H1 (cell line): ENCODE data around the gene AQP11. TPM values are rescaled to one million over a fixed set of nuclear protein-coding genes. Genes with fewer than 3 reads are reported as not detected.

Experiments used
- CTCF ChIA-PET: fragments of 300-600 bp; sonication (Branson Sonifier 250); formaldehyde crosslinking; loops from one replicate; lab custom pipeline; 2021; ENCODE audit not compliant: partially characterized antibody; lab: Charles Lee
- POLR2A ChIA-PET: fragments of 300-600 bp; sonication (Branson Sonifier 250); formaldehyde crosslinking; loops from one replicate; lab custom pipeline; 2021; ENCODE audit warnings: inconsistent platforms; ENCODE audit not compliant: partially characterized antibody; lab: Charles Lee
- DNase-seq, 2 experiments: peaks; one replicate each; pipeline versions ENCODE4 v3.0.0 to v3.0.0-alpha.2; 2010 to 2022; ENCODE audit warnings: low spot score in 2 of 2, low read depth in 1 of 2, mixed read lengths in 1 of 2
- FAIRE-seq: peaks from 2 replicates; lab custom pipeline; 2011; peaks lifted over from hg19 to GRCh38; lab: Jason Lieb, UNC
- H2AFZ ChIP-seq: 2 replicates; pipeline ENCODE4 v1.8.1; 2012; ENCODE audit warnings: low read length, inconsistent platforms
- H2AK5ac ChIP-seq: 2 replicates; pipeline ENCODE4 v1.6.1; 2013; ENCODE audit warnings: low read depth, low read length
- H2BK120ac ChIP-seq: replicated peaks from 2 replicates; pipeline ENCODE3; 2013; ENCODE audit warnings: low read depth, low read length, inconsistent platforms
- H2BK12ac ChIP-seq: 2 replicates; pipeline ENCODE4 v1.6.1; 2013; ENCODE audit warnings: low read depth, low read length
- H2BK15ac ChIP-seq: 2 replicates; pipeline ENCODE4 v1.6.1; 2013; ENCODE audit warnings: low read length
- H2BK20ac ChIP-seq: 2 replicates; pipeline ENCODE4 v1.6.1; 2013; ENCODE audit warnings: low read length
- H2BK5ac ChIP-seq: 2 replicates; pipeline ENCODE4 v1.6.1; 2013; ENCODE audit warnings: low read depth, low read length
- H3K14ac ChIP-seq: 2 replicates; pipeline ENCODE4 v1.6.1; 2013; ENCODE audit warnings: inconsistent platforms; ENCODE audit not compliant: insufficient read length
- H3K18ac ChIP-seq: 2 replicates; pipeline ENCODE4 v1.6.1; 2013; ENCODE audit warnings: low read length; ENCODE audit errors: extremely low read depth
- H3K23ac ChIP-seq: 2 replicates; pipeline ENCODE4 v1.6.1; 2013; ENCODE audit warnings: inconsistent platforms; ENCODE audit not compliant: insufficient read length
- H3K23me2 ChIP-seq: 2 replicates; pipeline ENCODE4 v1.6.1; 2013; ENCODE audit warnings: low read depth, low read length
- H3K27ac ChIP-seq: 2 replicates; pipeline ENCODE4 v1.6.1; 2011; ENCODE audit warnings: low read depth, low read length, inconsistent platforms
- H3K27me3 ChIP-seq, 4 experiments: replicated peaks in 1 of 4; 1 replicate in 1 of 4; 2 replicates in 3 of 4; pipeline versions ENCODE4 v1.6.1 to v1.8.1; 2011 to 2013; ENCODE audit warnings: low read length in 3 of 4, mild to moderate bottlenecking in 3 of 4, inconsistent platforms in 2 of 4, mixed read lengths in 2 of 4, moderate library complexity in 1 of 4; ENCODE audit not compliant: control insufficient read depth in 3 of 4, insufficient read depth in 3 of 4; ENCODE audit errors: extremely low read depth in 1 of 4
- H3K36me3 ChIP-seq, 4 experiments: 2 replicates each; pipeline versions ENCODE4 v1.6.1 to v1.8.1; 2011 to 2013; ENCODE audit warnings: mild to moderate bottlenecking in 4 of 4, low read length in 3 of 4, moderate library complexity in 2 of 4, control low read depth in 1 of 4, inconsistent platforms in 1 of 4; ENCODE audit not compliant: insufficient read depth in 4 of 4, control insufficient read depth in 2 of 4
- H3K4ac ChIP-seq: replicated peaks from 2 replicates; pipeline ENCODE3; 2013; ENCODE audit warnings: low read length, low read depth, mixed read lengths, inconsistent platforms; ENCODE audit not compliant: insufficient read length
- H3K4me1 ChIP-seq, 4 experiments: replicated peaks in 1 of 4; 1 replicate in 1 of 4; 2 replicates in 3 of 4; pipeline versions ENCODE4 v1.6.1 to v1.8.1; 2011 to 2013; ENCODE audit warnings: low read length in 3 of 4, inconsistent platforms in 2 of 4, mixed read lengths in 1 of 4; ENCODE audit not compliant: insufficient read depth in 4 of 4, control insufficient read depth in 3 of 4
- H3K4me2 ChIP-seq, 2 experiments: 2 replicates each; pipeline versions ENCODE4 v1.6.1 to v1.8.1; 2011 to 2013; ENCODE audit warnings: low read depth in 2 of 2, low read length in 2 of 2, control low read depth in 1 of 2, inconsistent platforms in 1 of 2, mild to moderate bottlenecking in 1 of 2; ENCODE audit not compliant: insufficient read depth in 1 of 2
- H3K4me3 ChIP-seq, 4 experiments: fragments of 200-600, 300-600 bp in 1 of 4; sonication (generic), shearing (Covaris generic), sonication (Bioruptor Twin) in 1 of 4; 2 replicates each; pipeline versions ENCODE4 v1.5.1 to v1.8.1; 2011 to 2016; ENCODE audit warnings: low read length in 4 of 4, low read depth in 3 of 4, control low read depth in 2 of 4, inconsistent platforms in 2 of 4, mild to moderate bottlenecking in 2 of 4, mixed read lengths in 1 of 4, moderate library complexity in 1 of 4; ENCODE audit not compliant: insufficient read depth in 2 of 4; ENCODE audit errors: extremely low read depth in 1 of 4
- H3K56ac ChIP-seq: replicated peaks from 2 replicates; pipeline ENCODE3; 2013; ENCODE audit warnings: low read depth, mild to moderate bottlenecking, mixed read lengths, low read length, inconsistent platforms; ENCODE audit not compliant: insufficient read length
- H3K79me1 ChIP-seq: 2 replicates; pipeline ENCODE4 v1.6.1; 2013; ENCODE audit warnings: low read depth, low read length, control low read depth
- H3K79me2 ChIP-seq, 2 experiments: 2 replicates each; pipeline versions ENCODE4 v1.6.1 to v1.8.1; 2012 to 2013; ENCODE audit warnings: low read length in 2 of 2, mild to moderate bottlenecking in 2 of 2, inconsistent platforms in 1 of 2; ENCODE audit not compliant: insufficient read depth in 2 of 2, control insufficient read depth in 1 of 2
- H3K9ac ChIP-seq, 4 experiments: replicated peaks in 1 of 4; 1 replicate in 1 of 4; 2 replicates in 3 of 4; pipeline versions ENCODE4 v1.6.1 to v1.8.1; 2011 to 2013; ENCODE audit warnings: low read depth in 3 of 4, low read length in 3 of 4, control low read depth in 2 of 4, mild to moderate bottlenecking in 2 of 4, moderate library complexity in 2 of 4, inconsistent platforms in 1 of 4; ENCODE audit errors: extremely low read depth in 1 of 4
- H3K9me3 ChIP-seq, 2 experiments: 2 replicates each; pipeline versions ENCODE4 v1.6.1 to v1.8.1; 2012 to 2013; ENCODE audit warnings: mild to moderate bottlenecking in 2 of 2, moderate library complexity in 2 of 2, control low read depth in 1 of 2, inconsistent platforms in 1 of 2, low read depth in 1 of 2, low read length in 1 of 2, mixed read lengths in 1 of 2; ENCODE audit not compliant: insufficient read depth in 2 of 2
- H4K20me1 ChIP-seq, 2 experiments: replicated peaks in 1 of 2; 2 replicates each; pipeline versions ENCODE3 to v1.8.1; 2011 to 2013; ENCODE audit warnings: inconsistent platforms in 2 of 2, low read length in 2 of 2, mild to moderate bottlenecking in 1 of 2; ENCODE audit not compliant: insufficient read depth in 2 of 2, control insufficient read depth in 1 of 2
- H4K5ac ChIP-seq: 2 replicates; pipeline ENCODE4 v1.6.1; 2013; ENCODE audit warnings: low read length, low read depth, mixed read lengths, inconsistent platforms; ENCODE audit not compliant: insufficient read length
- H4K8ac ChIP-seq: 2 replicates; pipeline ENCODE4 v1.8.0; 2013; ENCODE audit warnings: mild to moderate bottlenecking, moderate library complexity, low read length, inconsistent platforms; ENCODE audit not compliant: insufficient read depth; ENCODE audit errors: extremely low read depth
- H4K91ac ChIP-seq: replicated peaks from 2 replicates; pipeline ENCODE3; 2013; ENCODE audit warnings: low read length, mixed read lengths, inconsistent platforms; ENCODE audit not compliant: insufficient read length
- WGBS, 2 experiments: shearing (Covaris generic) in 1 of 2; methylation state at CpG; one replicate each; pipeline versions ENCODE4 v1.1.6 to v1.1.7; 2013 to 2015; ENCODE audit warnings: low lambda C conversion rate in 2 of 2, mixed read lengths in 2 of 2, inconsistent platforms in 1 of 2, low coverage in 1 of 2, missing lambda C conversion rate in 1 of 2; ENCODE audit not compliant: insufficient replicate concordance in 2 of 2, insufficient coverage in 1 of 2, insufficient read length in 1 of 2; ENCODE audit errors: extremely low coverage in 1 of 2, missing lambda C conversion rate in 1 of 2; 5-methylcytosine and 5-hydroxymethylcytosine counted together
- polyA plus RNA-seq, 7 experiments: library from polyadenylated mRNA; depleted of rRNA in 3 of 7; stranded (reverse) in 5 of 7; unstranded in 2 of 7; fragments of >200 nt in 5 of 7; fragments of 200-250 nt in 2 of 7; gene quantifications; 1 replicate in 5 of 7; 2 replicates in 1 of 7; 4 replicates in 1 of 7; pipeline versions ENCODE4 v1.2.1 to v1.2.3, GENCODE V29; 2011 to 2013; ENCODE audit warnings: missing spikeins in 2 of 7, mixed read lengths in 2 of 7
- total RNA-seq: library from RNA; stranded (reverse); fragmentation: NEBNext Ultra II Directional; extraction: Animal tissue kit (Norgen Biotek cat#: 25700); gene quantifications from 2 replicates; pipeline ENCODE4 v1.2.1, GENCODE V29; 2021

The AQP11 gene
- total and polyA plus RNA-seq, 2 of the 8 experiments (the other 6 are each of a cell fraction or from before 2014, with no cell fraction given) = 1.1 to 1.6 TPM

- 11% methylated on average over 13 of the region's 14 CpGs; no CpG with 5 or more reads in 1 of the 2 experiments for WGBS, 2 experiments
- H2BK15ac ChIP-seq = no peak overlapping the region
- H2AK5ac ChIP-seq = no peak overlapping the region
- peaks cover 2 to 3% of the 10 kb centered on the region in 2 experiments for H4K20me1 ChIP-seq
- DNase-seq = no peak
- H3K4ac ChIP-seq = no peak overlapping the region
- no peak overlapping the region for H2BK120ac ChIP-seq
- peak overlapping the region; percentile 83 to 94 (median 90) for H3K4me3 ChIP-seq
- H3K56ac ChIP-seq = no peak overlapping the region
- H3K9ac ChIP-seq = peak overlapping the region in 3 of 4 experiments; percentile 85 to 90 (median 90); a peak in 5 of 7 replicates
- ChIA-PET CTCF (no interaction called here), POLR2A (interaction anchor here (0.7 to 2.1 kb wide), 6 partner anchors 11 to 358 kb away, joined by 3 to 13 read pairs (median 4); partner anchors contain the start of gene INTS4)
- peaks cover 2 to 7% (median 3%) of the 10 kb centered on the region in 4 experiments; a peak in 6 of 7 replicates for H3K4me1 ChIP-seq
- H2BK20ac ChIP-seq = no peak overlapping the region
- peaks cover 6% of the 10 kb centered on the region for H3K79me1 ChIP-seq
- no peaks in the 10 kb centered on the region for H3K9me3 ChIP-seq
- H4K91ac ChIP-seq = no peak overlapping the region
- no peak overlapping the region for H3K18ac ChIP-seq
- peaks cover 0 to 5% (median 0%) of the 10 kb centered on the region in 4 experiments; a peak in 3 of 8 replicates for H3K36me3 ChIP-seq
- H2BK12ac ChIP-seq = no peak overlapping the region
- peaks cover 5% of the 10 kb centered on the region; the same call in 1 of the 2 replicates for H3K23me2 ChIP-seq
- peak overlapping the region; percentile 76 to 82 for H3K4me2 ChIP-seq
- H3K14ac ChIP-seq = no peak overlapping the region
- FAIRE-seq = no peak
- H4K8ac ChIP-seq = no peak overlapping the region
- no peak overlapping the region for H2AFZ ChIP-seq
- no peak overlapping the region for H3K23ac ChIP-seq
- H3K79me2 ChIP-seq = peaks cover 14 to 55% of the 10 kb centered on the region in 2 experiments
- H4K5ac ChIP-seq = no peak overlapping the region
- H2BK5ac ChIP-seq = no peak overlapping the region
- no peaks in the 10 kb centered on the region for H3K27me3 ChIP-seq
- H3K27ac ChIP-seq = peak overlapping the region; percentile 76; the same call in 1 of the 2 replicates
Measured at GRCh38 chr11:77636731-77637344, 47.1 kb downstream of the AQP11 start.
